ENCODE data around the gene PRPF40A.
"Not testable (repeated sequence)": the region's sequence is repeated elsewhere in the genome, so short reads cannot be mapped to it uniquely, and the experiment has no call there.

PRPF40A gene

DNA sequence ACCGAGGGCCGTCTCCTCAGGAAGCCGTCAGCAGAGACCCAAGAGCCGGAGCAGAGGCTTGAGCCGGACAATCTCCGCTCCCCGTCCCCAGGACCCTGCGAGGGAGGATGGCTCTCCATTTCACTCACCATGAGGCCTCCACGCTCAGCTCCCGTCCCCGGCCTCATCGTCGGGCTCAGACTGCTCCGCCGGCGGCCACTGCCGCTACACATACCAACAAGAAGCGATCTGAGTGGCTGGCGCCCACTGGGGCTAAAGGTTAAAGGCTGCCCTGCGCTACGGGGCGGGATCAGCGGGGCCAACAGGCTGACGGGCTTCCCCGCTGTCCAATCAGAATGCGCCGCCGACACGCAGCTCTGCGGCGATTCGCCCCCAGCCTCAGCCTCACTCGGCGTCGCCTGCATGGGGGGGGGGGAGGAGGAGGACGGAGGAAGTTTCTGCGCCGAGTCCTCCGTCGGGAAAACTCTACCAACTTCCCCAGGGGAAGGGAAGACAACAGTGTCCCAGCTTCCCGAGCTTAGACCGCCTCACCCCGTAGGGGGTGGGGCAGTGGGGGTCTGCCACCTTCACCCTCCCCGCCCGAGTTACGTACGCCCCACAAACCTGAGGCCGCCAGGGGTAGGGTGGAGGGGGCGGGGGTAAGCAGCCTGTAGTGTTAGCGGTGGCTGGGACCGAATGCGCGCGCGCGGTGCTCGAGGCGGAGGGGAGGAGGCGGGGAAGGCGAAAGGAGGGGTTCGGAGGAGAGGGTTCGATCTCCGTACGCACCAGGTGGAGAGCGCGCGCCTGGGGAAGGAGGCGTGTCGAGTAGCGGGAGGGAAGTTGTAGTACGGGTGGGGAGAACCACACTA, at the start of gene PRPF40A:
Gene PRPF40A (minus strand): TSS at position 234 of the 848 bp plus-strand sequence. CDS start 22 bp downstream, at position 212.
- DNase-seq: peak; percentile 72 to 85

DNA sequence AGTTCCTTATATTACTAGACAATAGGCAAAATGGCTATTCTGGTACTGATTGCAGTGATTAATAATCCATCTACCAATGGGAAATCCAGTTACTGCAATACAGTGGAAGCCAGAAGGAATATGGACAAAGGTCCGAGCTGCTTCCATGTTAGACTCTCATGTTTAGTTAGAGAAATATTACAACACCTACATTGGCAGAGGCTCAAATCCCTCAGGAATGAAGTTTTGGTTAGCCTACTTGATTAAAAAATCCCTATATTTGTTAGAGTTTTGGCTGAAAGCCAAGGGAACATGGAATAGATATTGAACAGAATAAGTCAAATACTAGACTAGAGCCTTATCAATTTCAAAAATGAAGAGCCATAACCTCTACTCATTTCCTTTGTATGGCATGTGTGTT, 49.7 kb upstream of the PRPF40A start:
- DNase-seq: no peak

DNA sequence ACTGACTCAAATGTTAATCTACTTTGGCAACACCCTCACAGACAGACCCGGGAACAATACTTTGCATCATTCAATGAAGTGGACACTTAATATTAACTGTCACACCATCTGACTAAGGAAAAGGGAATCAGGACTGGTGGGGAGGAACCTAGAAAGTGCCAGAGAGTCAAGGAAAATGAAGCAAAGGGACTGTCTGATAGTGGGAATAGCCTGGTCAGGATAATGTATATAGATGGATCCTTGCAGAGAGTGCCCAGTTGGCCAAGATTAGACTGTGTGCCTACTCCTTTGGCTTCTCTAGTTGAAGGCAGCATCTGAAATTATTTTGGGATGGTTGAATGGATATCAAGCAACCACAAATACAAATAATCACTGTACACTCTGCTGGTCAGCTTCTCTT, 46.4 kb upstream of the PRPF40A start:
- no peak for DNase-seq

DNA sequence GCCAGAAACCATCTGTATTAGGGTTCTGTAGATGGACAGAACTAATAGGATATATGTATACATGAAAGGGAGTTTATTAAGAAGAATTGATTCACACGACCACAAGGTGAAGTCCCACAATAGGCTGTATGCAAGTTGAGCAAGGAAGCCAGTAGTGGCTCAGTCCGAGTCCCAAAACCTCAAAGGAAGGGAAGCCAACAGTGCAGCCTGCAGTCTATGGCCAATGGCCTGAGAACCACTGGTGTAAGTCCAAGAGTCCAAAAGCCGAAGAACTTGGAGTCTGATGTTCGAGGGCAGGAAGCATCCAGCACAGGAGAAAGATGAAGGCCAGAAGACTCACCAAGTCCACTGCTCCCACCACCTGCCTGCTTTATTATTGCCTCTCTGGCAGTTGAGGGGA, 45.9 kb upstream of the PRPF40A start:
- not testable (repeated sequence) for DNase-seq

DNA sequence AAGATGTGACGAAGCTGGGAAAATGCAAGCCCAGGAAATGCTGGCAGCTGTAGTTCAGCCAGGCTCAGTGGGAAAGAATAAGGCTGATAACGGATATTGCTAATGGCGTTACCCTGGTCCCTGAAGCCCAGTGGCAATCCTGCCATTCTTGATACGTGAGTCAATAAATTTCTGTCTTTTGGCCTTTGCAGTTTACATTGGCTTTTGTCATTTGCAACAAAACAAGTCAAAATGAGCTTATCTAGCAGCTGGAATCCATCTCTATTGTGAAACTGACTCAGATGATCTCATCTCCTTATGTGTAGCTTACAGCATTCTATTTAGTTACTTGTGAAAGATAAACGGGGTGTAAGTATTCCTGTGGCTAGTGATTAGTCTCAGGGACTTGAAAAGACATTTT, 44.9 kb upstream of the PRPF40A start:
- no peak for DNase-seq

DNA sequence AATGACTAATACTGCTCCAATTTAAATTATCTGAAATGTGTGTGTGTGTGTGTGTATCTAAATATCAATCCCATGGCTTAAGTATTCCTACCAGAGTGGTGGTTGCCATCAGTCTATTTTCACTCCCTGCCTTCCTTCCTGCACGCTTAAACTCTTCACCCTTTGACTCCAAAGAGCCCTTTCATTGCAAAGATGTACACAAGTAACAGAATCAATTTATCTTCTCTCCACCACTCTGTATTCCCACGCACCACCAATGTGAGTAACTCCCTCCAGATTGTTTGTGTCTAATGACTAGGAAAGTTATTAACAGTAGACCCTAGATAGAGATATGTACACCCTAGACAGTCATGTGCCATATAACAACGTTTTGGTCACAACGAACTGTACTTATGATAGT, 44.0 kb upstream of the PRPF40A start:
- DNase-seq: no peak

DNA sequence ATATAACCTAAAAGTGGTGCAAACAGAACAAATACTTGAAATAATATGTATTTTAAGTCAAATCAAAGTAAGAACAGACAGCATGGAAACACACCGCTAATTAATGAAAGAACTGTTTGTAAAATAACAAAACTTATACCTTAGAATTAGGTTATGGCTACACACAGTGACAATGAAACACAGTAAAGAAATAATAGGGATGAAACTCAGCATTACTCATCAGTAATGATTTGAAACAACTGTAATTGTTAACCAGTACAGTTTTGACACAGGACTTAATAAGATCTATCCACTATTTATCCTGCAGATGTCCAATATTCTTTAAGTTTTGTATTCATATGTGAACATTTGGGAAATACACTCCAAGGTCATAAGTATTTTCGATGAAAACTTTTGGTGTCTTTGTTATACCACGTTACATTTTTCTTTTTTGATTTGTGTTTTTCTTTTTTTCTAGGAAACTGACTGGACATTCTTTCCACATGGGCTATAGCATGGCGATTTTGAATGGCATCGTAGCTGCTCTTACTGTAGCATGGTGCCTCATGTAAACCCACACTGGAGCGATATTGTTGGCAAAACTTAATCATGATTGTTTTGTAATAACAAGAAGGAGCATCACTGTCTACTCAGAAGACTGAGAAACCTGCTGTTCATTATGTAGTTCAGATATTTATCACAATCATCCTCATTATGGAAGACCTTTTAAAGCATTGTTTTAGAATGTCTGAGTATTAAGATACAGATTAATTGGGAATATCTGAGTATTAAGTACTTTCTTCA, 42.2 kb upstream of the PRPF40A start:
- no peak for DNase-seq

DNA sequence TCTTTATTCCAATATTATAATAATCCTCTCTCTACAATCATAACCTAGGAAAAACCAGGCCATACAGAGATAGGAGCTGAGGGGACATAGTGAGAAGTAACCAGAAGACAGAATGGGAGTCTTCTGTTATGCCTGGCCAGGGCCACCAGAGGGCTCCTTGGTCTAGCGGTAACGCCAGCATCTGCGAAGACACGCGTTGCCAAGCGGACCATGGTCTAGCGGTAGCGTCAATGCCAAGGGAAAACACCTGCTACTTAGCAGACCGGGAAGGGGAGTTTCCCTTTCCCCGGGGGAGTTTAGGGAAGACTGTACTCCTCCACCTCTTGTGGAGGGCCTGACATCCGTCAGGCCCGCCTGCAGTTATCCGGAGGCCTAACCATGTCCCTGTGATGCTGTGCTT, 37.8 kb upstream of the PRPF40A start:
- no peak for DNase-seq

DNA sequence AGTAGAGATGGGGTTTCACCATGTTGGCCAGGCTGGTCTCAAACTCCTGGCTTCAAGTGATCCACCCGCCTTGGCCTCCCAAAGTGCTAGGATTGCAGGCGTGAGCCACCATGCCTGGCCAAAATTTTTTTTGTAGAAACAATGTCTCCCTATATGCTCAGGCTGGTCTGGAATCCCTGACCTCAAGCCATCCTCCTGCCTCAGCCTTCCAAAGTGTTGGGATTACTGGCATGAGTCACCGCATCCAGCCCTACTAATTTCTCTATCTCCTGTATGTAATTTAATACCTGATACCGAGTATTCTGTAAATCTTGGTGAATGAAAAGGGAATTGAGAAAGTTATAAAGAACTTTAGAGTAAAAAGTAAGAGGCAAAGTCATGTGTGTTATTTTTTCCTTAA, 30.5 kb upstream of the PRPF40A start:
- not testable (repeated sequence) for DNase-seq

DNA sequence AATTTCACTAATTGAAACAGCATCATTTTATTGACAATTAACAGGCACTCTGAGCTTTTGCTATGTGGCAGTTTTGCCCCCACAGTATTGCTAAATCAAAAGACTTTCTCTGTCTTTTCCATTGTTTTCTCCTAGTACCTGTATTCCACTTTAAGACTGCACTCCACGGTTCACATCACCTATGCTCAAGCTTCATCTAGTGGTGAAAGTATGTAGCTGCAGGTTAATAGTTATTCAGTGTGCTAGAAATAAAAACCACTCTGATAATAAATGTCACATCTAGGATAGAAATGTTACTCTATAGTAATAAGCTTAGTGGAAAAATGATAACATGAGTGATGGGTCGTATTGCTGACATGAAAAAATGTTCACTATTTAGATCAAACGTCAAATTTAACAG, 25.7 kb upstream of the PRPF40A start:
- no peak for DNase-seq

DNA sequence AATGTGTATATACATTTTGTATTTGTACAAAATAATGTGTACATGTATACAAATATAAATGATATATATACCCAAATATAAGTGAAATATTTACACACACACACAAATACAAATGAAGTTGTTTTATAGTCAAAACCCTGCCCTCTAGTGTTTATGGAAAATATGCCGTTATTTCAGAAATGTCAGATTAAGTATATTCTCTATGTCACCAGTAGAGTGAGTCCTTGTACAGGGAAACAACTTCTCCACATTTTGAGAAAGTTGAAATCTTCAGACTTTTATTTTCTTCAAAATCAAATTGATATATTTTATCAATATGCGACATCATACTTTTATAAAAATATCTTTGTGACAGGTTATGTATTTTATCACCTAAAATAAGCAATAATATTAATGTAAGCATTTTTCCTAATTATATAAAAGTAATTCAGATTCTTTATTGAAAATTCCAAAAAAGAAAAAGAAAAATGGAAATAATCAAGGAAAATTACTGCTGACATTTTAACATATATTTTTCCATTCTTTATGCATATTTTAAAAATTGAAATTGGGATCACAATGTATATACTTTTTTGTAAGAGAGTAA, 23.6 kb upstream of the PRPF40A start:
- no peak for DNase-seq

DNA sequence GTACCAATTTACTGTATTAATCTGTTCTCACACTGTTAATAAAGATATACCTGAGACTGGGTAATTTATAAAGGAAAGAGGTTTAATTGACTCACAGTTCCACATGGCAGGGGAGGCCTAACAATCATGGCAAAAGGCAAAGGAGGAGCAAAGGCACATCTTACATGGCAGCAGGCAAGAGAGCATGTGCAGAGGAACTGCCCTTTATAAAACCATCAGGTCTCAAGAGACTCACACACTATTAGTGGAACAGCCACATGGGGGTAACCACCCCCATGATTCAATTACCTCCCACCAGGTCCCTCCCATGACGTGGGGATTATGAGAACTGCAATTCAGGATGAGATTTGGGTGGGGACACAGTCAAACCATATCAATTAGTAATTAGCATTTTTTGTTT, 22.4 kb upstream of the PRPF40A start:
- DNase-seq: not testable (repeated sequence)

DNA sequence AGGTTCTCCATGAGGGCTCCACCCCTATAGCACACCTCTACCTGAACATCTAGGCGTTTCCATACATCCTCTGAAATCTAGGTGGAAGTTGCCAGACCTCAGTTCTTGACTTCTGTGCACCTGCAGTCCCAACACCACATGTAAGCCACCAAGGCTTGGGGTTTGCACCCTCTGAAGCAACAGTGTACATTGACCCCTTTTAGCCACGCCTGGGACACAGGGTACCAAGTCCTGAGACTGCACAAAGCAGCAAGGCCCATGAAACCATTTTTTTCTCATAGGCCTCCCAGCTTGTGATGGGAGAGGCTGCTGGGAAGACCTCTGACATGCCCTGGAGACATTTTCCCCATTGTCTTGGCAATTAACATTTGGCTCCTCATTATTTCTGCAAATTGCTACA, 21.2 kb upstream of the PRPF40A start:
- no peak for DNase-seq

DNA sequence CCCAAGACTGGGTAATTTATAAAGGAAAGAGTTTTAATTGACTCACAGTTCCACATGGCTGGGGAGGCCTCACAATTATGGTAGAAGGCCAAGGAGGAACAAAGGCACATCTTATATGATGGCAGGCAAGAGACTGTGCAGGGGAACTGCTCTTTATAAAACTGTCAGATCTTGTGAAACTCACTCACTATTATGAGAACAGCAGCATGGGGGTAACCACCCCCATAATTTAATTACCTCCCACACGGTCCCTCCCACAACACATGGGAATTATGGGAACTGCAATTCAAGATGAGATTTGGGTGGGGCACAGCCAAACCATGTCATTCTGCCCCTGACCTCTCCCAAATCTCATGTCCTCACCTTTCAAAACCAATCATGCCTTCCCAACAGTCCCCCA, 20.2 kb upstream of the PRPF40A start:
- not testable (repeated sequence) for DNase-seq

DNA sequence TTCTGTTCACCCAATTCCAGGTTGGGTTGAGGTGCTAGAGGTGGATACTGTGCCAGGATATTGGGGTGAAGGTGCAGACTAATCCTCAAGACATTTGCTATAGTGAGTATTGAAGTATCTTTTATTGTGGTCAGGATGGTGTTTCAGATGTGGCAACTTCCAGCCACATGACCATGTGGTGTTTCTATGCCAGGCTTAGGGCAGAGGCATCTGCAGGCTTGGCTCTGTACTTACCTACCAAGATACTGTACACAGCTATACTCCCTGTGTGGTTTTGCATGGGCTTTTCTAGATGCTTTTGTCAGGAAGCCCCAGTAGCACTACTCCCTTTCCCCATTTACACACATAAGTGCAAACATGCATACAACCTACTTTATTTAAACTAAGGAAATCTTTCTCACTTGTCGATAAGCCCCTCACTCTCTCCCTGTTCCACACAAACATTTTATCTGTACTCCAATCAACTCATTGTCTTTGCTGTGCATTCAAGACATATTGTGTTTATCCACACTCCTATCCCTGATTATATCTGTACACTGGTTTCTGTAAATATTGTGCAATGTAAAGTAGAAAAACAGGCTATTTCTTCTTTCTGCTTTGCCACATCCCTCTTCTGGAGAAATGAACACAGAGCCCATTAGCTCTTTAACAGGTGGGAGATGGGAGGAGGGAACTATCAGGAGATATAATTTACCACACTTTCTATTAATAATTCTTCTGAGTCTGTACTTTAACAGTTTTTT, 13.5 kb upstream of the PRPF40A start:
- no peak for DNase-seq

DNA sequence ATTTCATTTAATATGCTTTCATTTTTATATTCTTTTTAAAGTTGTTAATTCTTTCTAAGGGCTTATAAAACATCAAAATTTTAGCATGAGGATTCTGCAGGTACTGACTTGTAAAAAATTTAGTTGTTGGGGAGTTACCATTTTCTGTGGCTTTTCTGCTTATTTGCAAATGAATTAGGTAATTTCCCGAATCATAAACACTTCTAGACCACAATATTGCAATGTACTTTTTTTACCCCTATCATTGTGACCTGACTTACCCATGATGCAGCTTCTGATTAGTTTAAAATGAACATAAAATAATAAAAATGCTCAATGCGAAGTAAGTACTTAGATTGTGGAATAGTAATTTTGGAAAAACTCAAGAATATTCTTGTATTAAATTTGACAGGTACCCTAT, 12.6 kb upstream of the PRPF40A start:
- no peak for DNase-seq

DNA sequence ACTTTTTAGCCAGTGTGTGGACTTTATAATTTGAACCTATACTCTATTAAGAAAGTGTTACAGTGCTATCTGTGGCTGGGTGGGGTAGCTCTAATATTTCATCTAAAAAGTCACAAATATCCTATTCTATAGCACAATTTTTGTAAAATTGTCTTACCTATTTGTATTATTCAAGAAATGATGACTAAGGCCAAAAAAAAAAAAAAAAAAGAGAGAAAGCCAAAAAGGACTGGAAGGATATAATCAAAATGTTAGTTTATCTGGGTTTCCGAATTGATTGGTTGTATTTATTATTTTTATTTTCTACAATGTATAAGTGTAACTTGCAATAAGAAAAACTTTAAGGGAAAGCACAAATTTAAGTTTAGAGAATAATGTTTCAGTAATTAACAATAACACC, 6.7 kb upstream of the PRPF40A start:
- DNase-seq: no peak

DNA sequence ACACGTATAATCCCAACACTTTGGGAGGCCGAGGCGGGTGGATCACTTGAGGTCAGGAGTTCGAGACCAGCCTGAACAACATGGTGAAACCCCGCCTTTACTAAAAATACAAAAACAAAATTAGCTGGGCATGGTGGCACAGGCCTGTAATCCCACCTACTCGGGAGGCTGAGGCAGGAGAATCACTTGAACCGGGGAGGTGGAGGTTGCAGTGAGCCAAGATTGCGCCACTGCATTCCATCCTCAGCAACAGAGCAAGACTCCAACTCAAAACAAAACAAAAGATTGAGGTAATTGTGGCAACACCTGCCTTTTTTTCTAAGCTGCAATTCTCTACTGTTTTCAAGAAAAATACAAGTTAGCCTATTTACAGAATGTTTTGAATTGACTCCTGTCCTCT, 5.4 kb upstream of the PRPF40A start:
- not testable (repeated sequence) for DNase-seq

DNA sequence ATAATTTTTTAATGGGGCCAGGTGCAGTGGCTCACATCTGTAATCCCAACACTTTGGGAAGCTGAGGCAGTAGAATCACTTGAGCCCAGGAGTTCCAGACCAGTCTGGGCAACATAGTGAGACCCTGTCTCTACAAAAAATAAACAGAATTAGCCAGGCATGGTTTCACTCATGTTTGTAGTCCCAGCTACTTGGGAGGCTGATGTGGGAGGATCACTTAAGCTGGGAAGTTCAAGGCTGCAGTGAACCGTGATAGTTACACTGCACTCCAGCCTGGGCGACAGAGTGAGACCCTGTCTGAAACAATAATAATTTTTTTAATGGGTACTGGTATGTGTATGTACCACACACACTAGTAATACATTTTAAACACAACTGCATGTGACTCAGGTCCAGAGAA, 3.5 kb upstream of the PRPF40A start:
- no peak for DNase-seq

DNA sequence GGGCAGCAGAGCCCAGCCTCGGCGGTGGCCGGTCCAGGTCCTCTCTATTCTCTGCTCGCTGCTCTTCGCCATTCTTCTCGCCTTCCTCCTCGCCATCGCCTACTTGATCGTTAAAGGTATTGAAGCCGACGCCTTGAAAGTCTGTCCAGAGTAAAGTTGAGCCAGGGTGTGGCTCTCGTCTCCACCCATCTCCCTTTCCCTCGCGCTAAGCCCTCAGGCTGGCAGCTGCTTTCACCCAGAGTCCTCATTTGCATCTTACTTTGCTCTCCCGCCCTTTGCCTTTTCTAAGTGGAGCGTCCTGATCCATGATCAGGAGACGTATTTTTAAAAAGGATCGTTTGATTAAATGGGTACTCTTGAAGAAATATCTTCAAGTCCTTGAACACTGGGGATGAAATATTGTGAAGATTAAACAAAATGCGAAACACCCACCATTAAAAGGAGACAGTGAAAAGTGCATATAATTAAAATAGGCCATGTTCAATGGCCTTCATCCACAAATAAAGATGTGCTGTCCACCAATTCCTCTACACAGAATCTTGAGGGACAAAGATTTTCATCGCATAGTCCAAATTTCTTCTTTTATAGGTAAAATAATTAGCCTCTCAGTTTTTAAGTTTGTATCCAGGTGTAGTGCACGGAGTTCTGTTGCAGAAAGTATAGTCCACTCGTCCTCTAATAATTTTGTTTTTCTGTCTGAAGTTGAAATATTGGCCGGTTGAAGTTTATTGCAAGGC, 1.8 kb upstream of the PRPF40A start:
- DNase-seq: no peak

DNA sequence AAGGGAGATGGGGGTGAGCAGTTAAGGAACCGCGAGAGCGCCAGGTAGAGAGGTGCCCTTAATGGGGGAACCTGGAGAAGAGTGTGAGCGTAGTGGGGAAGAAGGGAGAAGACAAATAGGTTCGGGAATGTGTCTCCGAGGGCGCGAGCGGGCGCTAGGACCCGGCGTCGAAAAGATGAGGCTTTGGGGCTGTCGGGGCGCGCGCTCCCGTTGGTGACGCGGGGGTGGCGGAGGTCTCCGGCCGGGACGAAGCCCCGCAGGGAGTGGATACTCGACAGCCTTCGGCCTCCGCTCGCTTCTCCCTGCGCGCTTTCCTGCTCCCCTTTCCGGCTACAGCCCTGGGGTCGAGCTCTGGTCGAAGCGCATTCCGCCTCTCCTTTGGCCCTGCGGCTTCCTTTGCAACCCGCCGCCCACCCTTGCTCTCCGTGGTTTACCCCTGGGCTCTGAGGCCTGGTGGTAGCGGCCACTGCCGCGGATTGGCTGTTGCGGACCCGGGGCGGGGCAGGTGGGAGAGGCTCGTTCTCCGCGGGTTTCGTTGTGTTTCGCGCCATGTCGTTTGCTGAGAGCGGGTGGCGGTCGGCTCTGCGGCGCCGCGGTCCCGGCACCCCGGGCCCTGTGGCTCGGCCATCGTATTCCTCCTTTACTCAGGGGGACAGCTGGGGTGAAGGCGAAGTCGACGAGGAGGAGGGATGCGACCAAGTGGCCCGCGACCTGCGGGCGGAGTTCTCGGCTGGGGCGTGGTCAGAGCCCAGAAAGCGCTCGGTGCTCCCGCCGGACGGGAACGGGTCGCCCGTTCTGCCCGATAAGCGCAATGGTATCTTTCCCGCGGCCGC, 1.0 kb upstream of the PRPF40A start, which contains the start of gene ARL6IP6:
Gene ARL6IP6 (plus strand): TSS at position 545 of the 833 bp plus-strand sequence. CDS start 5 bp downstream, at position 550.
- peak; percentile 13 to 86 for DNase-seq

All from cerebellar nuclear complex (tissue), 1 donor.